ENCODE data around the gene UNC13C.

GRCh38 chr15:54083501-54083900, 105.3 kb downstream of the UNC13C start:
- TF ChIP-seq TCF7L2 (IDR thresholded peaks at IDR 0.05; ENCODE audit: borderline replicate concordance, extremely low read depth, insufficient read depth, insufficient read length) (no peak), EZH2 (IDR thresholded peaks at IDR 0.05) (no peak), ZBTB33 (IDR thresholded peaks at IDR 0.05; ENCODE audit: extremely low read depth, insufficient replicate concordance, low read length) (no peak), CBX3 (IDR thresholded peaks at IDR 0.05; ENCODE audit: low read depth) (no peak), RAD21 (IDR thresholded peaks at IDR 0.05; ENCODE audit: low read depth) (no peak)
- TF ChIP-seq, protein P1, sequence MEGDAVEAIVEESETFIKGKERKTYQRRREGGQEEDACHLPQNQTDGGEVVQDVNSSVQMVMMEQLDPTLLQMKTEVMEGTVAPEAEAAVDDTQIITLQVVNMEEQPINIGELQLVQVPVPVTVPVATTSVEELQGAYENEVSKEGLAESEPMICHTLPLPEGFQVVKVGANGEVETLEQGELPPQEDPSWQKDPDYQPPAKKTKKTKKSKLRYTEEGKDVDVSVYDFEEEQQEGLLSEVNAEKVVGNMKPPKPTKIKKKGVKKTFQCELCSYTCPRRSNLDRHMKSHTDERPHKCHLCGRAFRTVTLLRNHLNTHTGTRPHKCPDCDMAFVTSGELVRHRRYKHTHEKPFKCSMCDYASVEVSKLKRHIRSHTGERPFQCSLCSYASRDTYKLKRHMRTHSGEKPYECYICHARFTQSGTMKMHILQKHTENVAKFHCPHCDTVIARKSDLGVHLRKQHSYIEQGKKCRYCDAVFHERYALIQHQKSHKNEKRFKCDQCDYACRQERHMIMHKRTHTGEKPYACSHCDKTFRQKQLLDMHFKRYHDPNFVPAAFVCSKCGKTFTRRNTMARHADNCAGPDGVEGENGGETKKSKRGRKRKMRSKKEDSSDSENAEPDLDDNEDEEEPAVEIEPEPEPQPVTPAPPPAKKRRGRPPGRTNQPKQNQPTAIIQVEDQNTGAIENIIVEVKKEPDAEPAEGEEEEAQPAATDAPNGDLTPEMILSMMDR (IDR thresholded peaks at IDR 0.05 in 2 of 3, conservative IDR thresholded peaks at IDR 0.05 in 1 of 3; ENCODE audit: borderline replicate concordance in 1 of 3, insufficient read depth in 1 of 3, low read depth in 2 of 3, low read length in 2 of 3): no peak

Data from HCT116 (cell line).